ENCODE data around the gene HDAC9.

Gene HDAC9

DNA sequence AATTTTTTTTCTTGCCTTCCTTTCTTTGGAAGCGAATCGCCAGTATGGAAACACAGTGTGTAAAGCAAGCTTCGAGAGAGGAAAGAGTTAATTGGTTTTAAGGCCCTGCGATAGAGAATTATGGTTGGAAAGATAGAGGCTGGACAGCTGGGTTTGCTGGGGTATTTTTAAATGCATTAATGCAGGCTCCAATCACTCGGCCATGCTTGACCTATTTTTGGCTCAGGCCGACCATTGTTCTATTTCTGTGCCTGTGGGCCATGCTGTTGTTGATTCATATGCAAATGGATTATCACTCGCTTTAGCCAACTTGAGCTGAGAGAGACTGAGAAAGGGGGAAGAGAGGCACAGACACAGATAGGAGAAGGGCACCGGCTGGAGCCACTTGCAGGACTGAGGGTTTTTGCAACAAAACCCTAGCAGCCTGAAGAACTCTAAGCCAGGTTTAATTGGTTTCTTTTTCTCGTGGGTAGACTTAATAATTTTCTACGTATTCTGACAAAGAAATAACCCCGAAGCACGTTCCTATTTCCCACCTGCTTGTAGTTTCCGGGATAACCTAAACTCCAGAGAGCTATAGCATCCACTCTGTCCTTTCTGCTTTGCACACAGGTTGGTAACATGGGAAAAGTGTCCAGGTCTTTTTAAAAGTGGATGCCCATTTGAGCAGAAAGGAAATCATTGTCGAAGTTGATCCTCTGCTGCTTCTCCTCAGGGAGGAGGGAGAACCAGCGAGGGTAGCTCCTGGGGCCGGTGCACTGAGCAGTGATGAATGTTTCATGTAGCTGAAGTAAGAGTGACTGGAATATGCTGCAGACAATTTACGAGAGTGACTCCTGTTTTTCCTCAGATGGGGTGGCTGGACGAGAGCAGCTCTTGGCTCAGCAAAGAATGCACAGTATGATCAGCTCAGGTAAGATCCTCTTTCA is at the start of gene HDAC9:
Gene HDAC9 (plus strand): TSS at position 338 of the 929 bp plus-strand sequence. CDS start 554 bp downstream, at position 892.
- Histone ChIP-seq H3K4me2 (ENCODE audit: insufficient read depth, low read length) (no peak within 1 kb of the TSS), H3K4me3 (ENCODE audit: low read depth in 1 of 2, low read length in 2 of 2) (no peak within 1 kb of the TSS), H3K27me3 (ENCODE audit: insufficient read depth, low read length, poor library complexity) (no peaks in the 10 kb centered on the region), H3K36me3 (ENCODE audit: insufficient read depth, low read length) (no peaks in the 10 kb centered on the region), H2AFZ (ENCODE audit: low read depth, low read length) (no peak within 1 kb of the TSS), H4K20me1 (ENCODE audit: insufficient read depth, low read length) (no peaks in the 10 kb centered on the region), H3K4me1 (ENCODE audit: insufficient read depth, low read length) (no peaks in the 10 kb centered on the region), H3K9ac (ENCODE audit: low read depth, low read length) (no peak within 1 kb of the TSS), H3K27ac (ENCODE audit: low read length) (no peak within 1 kb of the TSS), H3K79me2 (ENCODE audit: insufficient read depth, low read length) (no peaks in the 10 kb centered on the region), H3K9me3 (ENCODE audit: insufficient read depth, low read length, severe bottlenecking) (no peaks in the 10 kb centered on the region)
- ATAC-seq (ENCODE audit: insufficient read depth, low read depth) (no peak), DNase-seq (no peak)
- no peak for TF ChIP-seq EZH2 (IDR thresholded peaks at IDR 0.05; ENCODE audit: borderline replicate concordance, low read depth, low read length, severe bottlenecking)
- TF ChIP-seq, protein P1, sequence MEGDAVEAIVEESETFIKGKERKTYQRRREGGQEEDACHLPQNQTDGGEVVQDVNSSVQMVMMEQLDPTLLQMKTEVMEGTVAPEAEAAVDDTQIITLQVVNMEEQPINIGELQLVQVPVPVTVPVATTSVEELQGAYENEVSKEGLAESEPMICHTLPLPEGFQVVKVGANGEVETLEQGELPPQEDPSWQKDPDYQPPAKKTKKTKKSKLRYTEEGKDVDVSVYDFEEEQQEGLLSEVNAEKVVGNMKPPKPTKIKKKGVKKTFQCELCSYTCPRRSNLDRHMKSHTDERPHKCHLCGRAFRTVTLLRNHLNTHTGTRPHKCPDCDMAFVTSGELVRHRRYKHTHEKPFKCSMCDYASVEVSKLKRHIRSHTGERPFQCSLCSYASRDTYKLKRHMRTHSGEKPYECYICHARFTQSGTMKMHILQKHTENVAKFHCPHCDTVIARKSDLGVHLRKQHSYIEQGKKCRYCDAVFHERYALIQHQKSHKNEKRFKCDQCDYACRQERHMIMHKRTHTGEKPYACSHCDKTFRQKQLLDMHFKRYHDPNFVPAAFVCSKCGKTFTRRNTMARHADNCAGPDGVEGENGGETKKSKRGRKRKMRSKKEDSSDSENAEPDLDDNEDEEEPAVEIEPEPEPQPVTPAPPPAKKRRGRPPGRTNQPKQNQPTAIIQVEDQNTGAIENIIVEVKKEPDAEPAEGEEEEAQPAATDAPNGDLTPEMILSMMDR (IDR thresholded peaks at IDR 0.05; ENCODE audit: borderline replicate concordance, extremely low read depth, low read length, poor library complexity, severe bottlenecking), result no peak

DNA sequence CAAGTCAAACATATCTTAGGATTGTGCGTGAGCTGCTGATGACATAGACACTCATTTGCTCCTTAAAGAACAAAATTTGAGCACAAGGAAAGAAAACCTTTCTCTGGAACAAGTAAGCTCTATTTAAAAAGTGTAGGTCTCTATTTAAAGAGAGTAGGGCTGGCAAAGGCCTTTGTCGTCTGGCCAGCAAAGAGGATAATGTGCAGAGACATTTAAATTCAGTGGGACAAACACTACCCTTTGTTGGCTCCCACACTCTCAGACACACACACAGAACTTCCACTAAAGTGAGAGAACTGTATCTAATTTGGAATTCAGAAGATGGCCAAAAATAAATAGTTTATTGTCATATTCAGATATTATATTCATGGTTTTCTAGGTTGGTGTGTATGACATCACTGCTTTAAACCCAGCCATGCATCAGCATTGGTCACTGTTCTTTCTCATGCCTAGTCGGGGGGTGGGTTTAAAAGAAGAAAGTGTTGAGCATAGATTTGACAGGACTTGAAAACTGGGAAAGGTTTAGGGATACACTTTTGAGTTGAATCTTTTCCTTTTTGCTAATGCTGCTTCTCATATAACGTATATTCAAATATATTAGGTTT is 49.5 kb upstream of the HDAC9 start:
- Histone ChIP-seq H4K20me1 (ENCODE audit: insufficient read depth, low read length) (no peaks in the 10 kb centered on the region), H3K27ac (ENCODE audit: low read length) (no peak overlapping the region), H3K79me2 (ENCODE audit: insufficient read depth, low read length) (no peaks in the 10 kb centered on the region), H3K27me3 (ENCODE audit: insufficient read depth, low read length, poor library complexity) (no peaks in the 10 kb centered on the region), H3K36me3 (ENCODE audit: insufficient read depth, low read length) (no peaks in the 10 kb centered on the region), H3K4me1 (ENCODE audit: insufficient read depth, low read length) (no peaks in the 10 kb centered on the region), H3K9me3 (ENCODE audit: insufficient read depth, low read length, severe bottlenecking) (no peaks in the 10 kb centered on the region), H3K9ac (ENCODE audit: low read depth, low read length) (no peak overlapping the region), H3K4me3 (ENCODE audit: low read depth in 1 of 2, low read length in 2 of 2) (no peak overlapping the region), H3K4me2 (ENCODE audit: insufficient read depth, low read length) (no peak overlapping the region), H2AFZ (ENCODE audit: low read depth, low read length) (no peak overlapping the region)
- ATAC-seq (ENCODE audit: insufficient read depth, low read depth) (no peak), DNase-seq (no peak)
- TF ChIP-seq EZH2 (IDR thresholded peaks at IDR 0.05; ENCODE audit: borderline replicate concordance, low read depth, low read length, severe bottlenecking), result no peak
- TF ChIP-seq, protein P1 (IDR thresholded peaks at IDR 0.05; ENCODE audit: borderline replicate concordance, extremely low read depth, low read length, poor library complexity, severe bottlenecking), result no peak

DNA sequence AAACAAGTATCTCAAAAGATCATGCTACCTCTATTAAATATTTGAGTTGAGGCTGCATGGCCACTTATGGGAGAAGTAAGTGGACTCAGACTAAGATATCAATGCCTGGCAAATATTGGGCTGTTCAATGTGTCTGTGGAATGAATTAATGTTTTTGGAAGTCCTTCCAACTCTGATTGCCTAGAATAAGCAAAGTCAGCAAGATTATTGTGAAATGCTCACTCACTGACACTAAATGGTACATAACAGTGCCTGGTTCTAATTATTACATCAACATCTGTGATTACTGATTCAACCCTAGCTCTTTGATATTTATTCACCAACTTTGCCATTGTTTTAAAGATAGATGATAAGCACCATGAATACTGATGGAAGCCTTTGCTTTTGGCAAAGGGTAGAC is 45.5 kb upstream of the HDAC9 start:
- TF ChIP-seq, protein P1 (IDR thresholded peaks at IDR 0.05; ENCODE audit: borderline replicate concordance, extremely low read depth, low read length, poor library complexity, severe bottlenecking), result no peak
- no peak for TF ChIP-seq EZH2 (IDR thresholded peaks at IDR 0.05; ENCODE audit: borderline replicate concordance, low read depth, low read length, severe bottlenecking)
- Histone ChIP-seq H3K4me1 (ENCODE audit: insufficient read depth, low read length) (no peaks in the 10 kb centered on the region), H2AFZ (ENCODE audit: low read depth, low read length) (no peak overlapping the region), H3K9me3 (ENCODE audit: insufficient read depth, low read length, severe bottlenecking) (peaks cover 2% of the 10 kb centered on the region), H3K4me2 (ENCODE audit: insufficient read depth, low read length) (no peak overlapping the region), H4K20me1 (ENCODE audit: insufficient read depth, low read length) (no peaks in the 10 kb centered on the region), H3K9ac (ENCODE audit: low read depth, low read length) (no peak overlapping the region), H3K36me3 (ENCODE audit: insufficient read depth, low read length) (no peaks in the 10 kb centered on the region), H3K4me3 (ENCODE audit: low read depth in 1 of 2, low read length in 2 of 2) (no peak overlapping the region), H3K79me2 (ENCODE audit: insufficient read depth, low read length) (no peaks in the 10 kb centered on the region), H3K27ac (ENCODE audit: low read length) (no peak overlapping the region), H3K27me3 (ENCODE audit: insufficient read depth, low read length, poor library complexity) (no peaks in the 10 kb centered on the region)
- DNase-seq, result no peak
- no peak for ATAC-seq (ENCODE audit: insufficient read depth, low read depth)

Measured in DND-41 (cell line).